Caki2 (cell line): ENCODE data around the gene CCIN. TPM values are rescaled to one million over a fixed set of nuclear protein-coding genes. Genes with fewer than 3 reads are reported as not detected.
"Not testable (repeated sequence)": the region's sequence is repeated elsewhere in the genome, so short reads cannot be mapped to it uniquely, and the experiment has no call there.

Experiments
- DNase-seq: peaks from one replicate; pipeline ENCODE4 v3.0.0-alpha.2; 2015; ENCODE audit warnings: low read depth
- in situ Hi-C: cut with HindIII; loops from 2 replicates; pipeline ENCODE4 v1.10.0; 2016; ENCODE audit warnings: low sequenced_read_pairs, low pct_unique_long_range_greater_than_20kb, mixed read lengths
- total RNA-seq: library from RNA; depleted of rRNA; stranded (reverse); fragments of >200 nt; shearing (Covaris generic); gene quantifications from 2 replicates; pipeline ENCODE4 v1.2.3, GENCODE V29; 2014; ENCODE audit warnings: low replicate concordance; rRNA removed

The CCIN gene
- total RNA-seq: not detected in 2 replicates

DNA sequence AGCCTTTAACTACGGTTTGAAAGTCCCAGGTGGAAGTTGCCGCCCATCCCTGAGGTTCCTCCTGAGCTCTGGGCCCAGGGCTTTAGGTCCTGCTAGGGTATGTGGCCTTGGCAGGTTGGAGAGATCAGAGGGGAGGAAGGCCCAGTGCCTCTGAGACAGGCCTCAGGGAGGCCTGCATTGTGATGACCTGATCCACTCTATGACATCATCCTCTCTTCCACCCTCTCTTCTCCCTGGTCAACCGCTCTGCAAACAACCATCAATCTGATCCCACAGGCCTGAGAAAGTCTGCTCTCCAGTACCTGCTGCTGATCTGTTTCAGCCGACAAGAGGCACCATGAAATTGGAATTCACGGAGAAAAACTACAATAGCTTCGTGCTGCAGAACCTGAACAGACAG is at the start of gene CCIN:
Gene CCIN (plus strand): TSS at position 223 of the 400 bp plus-strand sequence. CDS start 115 bp downstream, at position 338.
- DNase-seq: no peak
- in situ Hi-C loops: no loop called here

DNA sequence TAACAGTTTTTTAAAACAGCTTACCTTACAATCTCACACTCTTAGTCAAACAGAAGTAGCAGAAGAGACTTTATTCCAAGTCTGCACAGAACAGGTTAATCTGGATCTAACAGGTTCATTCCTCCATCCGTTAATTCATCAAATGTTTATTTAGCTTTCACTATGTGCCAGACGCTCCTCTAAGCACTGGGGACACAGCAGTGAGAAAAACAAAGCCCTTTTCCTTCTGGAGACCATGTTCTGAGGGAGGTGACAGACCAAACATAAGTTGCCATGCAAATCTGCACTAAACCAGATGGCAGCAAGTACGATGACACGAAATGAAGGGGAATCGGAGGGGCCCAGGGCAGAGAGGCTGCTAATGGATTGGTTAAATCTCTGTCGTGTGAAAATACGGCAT is 49.7 kb upstream of the CCIN start:
- DNase-seq: no peak
- in situ Hi-C loops: no loop called here

DNA sequence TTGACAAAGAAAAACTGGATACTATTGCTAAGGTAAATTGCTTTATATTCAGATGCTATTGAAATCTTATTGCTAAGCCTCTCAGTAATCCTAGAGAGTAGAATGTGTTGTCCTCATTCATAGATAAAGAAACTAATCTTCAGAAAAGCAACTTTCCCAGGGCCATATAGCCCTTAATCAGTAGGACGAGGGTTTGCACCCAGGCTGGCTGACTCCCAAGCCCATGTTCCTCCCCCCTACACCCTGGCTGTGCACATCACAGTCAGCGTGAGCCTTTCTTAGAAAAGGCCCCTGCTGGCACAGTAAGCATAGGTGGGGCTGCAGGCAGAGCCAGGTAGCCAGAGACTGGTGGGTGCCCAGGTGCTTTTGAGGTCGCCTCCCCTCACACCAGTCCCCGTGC is 48.5 kb upstream of the CCIN start:
- in situ Hi-C loops: no loop called here
- no peak for DNase-seq

DNA sequence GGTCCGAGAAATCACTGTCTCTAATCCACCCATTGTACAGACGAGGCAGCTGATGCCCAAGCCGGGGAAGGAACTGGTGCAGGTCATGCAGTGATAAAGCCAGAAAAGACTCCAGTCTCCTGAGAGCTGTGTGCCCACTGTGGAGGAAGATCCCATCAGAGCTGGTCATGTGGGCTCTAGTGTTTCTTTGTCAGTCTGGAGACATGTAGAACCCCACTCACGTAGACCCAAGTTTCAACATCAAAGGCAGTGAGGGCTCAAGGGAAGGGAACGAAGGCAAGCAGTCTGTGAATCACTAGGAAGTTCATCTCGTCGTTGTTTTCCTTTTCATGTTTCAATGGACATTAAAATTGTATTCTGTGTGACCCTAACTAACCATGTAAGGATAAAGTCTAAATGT is 47.2 kb upstream of the CCIN start:
- DNase-seq: no peak
- in situ Hi-C loops: no loop called here

DNA sequence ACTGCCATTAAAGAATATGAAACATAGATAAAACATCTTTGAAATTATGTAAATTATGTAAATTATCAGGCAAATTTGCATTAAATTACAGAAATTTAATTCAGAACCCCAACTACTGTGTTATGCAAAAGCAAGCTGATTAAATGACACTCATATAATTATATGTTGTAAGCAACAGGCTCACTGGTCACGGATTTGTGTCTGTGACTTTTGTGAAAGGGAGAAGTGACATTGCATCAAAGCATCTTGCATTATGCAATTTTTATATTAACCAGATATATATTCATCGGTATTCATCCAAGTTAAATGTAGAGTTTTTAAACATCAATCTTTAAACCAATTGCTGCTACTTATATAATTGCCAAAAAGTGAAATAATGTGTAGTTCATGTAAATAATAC is 45.7 kb upstream of the CCIN start:
- DNase-seq: no peak
- in situ Hi-C loops: no loop called here

DNA sequence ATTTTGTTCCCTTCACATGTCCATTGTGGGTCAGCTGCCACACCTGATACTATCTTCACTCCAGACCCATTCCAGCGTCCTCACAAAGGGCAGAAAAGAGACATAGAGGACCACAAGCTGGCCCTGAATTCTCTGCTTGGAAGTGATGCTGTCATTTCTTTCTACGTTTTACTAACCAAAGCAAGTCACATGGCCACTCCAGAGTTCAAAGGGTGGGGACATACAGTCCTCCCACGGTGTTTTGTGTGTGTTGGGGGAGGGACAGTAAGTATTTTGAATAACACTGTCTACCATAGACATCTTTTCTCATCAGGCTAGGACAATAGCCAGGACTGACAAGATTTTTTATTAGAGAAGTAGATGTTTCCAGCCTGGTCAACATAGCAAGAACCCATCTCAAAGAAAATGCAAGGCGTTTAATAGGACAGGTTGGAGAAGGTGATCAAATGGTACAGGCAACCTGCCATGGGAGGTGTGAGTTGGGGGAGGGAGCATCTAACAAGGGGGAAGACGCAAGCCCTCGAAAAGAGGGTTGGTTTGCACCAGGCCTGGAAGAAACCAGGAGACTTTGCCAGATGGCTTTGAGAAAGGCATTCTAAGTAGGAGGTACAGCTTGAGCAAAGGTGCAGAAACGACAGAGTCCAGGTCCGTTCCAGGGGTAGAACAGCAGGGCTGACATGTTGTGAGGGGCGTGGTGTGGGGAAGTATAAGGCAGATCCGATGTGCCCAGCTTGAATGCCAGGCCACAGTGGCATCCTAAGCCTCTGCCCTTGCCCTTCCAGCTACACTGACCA is 43.9 kb upstream of the CCIN start:
- no peak for DNase-seq
- in situ Hi-C loops: no loop called here

DNA sequence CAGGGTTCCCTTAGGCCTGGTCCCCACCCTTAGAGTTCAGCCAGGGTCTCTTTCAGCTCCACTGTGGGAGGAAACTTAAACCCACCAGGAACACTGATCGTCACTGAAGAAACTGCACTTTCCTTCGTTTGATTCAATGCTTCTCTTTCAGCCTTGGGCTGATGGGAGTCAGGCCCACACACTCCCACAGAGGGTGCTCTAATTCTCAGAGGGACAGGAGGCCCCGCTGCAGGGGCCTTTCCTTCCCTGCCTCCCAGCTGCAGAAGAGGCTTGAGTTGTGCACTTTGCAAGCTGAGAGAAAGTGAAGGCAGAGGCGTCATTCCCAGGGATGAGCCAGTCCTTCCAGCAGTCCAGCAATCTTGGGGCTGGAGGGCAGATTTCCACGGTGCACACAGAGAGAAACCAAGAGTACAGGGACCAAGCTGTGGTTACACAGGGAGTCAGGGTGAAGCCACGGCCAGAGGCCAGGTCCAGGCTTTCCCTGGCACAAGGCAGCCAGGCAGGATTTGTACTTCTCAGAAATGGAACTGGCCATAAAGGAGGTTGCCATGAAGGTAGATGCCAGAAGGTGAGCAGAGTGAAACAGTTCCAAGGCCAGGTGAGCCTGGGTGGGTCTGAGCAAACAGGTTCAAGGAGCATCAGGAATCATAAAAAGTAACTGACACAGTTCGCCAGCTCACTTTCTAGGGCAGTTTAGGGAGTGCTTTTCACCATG is 43.0 kb upstream of the CCIN start:
- in situ Hi-C loops: no loop called here

DNA sequence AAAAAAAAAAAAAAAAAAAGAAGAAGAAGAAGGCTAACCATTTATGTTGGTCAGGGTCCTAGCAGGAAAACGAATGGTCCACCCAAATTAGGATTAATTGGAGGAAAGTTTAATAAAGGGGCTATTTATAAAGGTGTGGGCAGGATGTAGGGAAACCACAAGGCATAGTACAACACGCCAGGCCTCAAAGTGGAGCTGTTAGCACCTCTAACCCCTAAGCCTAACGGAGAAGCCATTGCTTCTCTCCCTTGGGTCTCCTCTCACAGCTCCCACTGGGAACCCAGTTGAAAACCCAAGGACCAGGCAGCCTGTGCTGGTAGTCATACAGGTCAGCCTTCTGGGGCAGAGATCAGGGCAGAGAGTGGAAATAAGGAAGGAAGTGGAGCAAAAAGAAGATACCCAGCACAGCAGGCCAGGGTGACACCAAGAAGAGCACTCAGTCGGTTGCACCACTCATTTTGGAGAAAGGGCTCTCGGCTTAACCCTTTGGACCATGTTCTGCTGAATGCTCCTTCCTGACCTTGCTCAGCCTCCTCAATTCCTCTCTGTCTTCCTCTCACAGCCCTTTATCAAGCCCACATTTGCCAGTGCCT is 41.4 kb upstream of the CCIN start:
- no peak for DNase-seq
- in situ Hi-C loops: no loop called here

More for the DNA sequence above, 43.0 kb upstream of the CCIN start:
- DNase-seq: no peak

DNA sequence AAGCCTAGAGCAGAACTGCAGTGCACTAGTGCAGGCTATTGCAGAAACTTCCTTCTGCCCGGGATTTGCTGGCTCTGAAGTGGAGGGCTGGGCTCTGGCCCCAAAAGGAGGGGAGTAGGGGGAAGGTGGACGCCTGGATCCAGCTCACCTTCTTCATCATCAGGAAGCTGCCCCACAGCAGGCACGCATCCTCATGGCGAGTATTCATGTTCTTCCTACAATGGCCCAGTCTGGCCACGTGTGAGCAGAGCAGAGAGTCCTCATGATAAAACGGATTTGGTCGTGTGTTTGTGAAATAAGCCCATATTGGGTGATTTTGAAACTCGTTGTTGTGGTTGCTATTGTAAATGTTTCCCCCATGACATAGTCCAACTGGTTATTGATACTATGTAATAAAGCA is 40.8 kb upstream of the CCIN start:
- no peak for DNase-seq
- in situ Hi-C loops: no loop called here

DNA sequence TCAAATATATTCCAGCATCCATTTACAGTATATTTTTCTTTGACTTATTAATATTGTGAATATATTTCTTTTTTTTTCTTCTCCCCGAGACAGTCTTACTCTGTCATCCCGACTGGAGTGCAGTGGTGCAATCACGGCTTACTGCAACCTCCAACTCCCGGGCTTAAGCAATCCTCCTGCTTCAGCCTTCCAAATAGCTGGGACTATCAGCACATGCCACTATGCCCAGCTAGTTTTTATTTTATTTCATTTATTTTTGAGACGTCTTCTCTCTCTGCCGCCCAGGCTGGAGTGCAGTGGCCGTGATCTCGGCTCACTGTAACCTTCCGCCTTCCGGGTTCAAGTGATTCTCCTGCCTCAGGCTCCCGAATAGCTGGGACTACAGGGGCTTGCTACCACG is 40.0 kb upstream of the CCIN start:
- DNase-seq: no peak
- in situ Hi-C loops: no loop called here

DNA sequence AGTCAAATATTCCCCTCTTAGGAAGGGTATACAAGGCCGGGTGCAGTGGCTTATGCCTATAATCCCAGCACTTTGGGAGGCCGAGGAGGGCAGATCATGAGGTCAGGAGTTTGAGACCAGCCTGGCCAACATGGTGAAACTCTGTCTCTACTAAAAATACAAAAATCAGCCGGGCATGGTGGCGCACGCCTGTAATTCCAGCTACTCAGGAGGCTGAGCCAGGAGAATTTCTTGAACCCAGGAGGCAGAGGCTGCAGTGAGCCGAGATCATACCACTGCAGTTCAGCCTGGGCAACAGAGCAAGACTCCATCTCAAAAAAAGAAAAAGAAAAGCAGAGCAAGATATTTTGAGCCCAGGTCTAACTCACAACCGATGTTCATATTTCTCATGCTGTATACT is 37.5 kb upstream of the CCIN start:
- in situ Hi-C loops, DNase-seq: not testable (repeated sequence)

DNA sequence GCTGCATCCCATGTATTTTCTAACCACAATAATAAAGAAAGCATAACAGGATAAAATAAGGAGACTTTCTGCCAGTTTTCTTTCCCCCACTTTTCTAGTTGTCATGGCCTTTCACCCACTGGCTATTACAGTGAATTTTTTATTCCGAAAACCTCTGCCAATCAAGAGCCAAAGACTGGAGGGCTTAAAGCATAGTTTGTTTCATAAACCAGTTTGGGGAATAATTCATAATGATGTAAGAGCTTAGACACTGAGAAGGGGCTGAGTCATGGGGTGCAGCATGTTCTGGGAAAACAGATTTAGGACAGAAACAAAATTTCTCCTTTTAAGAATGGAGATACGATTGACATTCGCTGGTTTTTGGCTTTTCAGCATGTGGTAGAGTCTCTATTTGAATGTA is 37.1 kb upstream of the CCIN start:
- no peak for DNase-seq
- in situ Hi-C loops: no loop called here

DNA sequence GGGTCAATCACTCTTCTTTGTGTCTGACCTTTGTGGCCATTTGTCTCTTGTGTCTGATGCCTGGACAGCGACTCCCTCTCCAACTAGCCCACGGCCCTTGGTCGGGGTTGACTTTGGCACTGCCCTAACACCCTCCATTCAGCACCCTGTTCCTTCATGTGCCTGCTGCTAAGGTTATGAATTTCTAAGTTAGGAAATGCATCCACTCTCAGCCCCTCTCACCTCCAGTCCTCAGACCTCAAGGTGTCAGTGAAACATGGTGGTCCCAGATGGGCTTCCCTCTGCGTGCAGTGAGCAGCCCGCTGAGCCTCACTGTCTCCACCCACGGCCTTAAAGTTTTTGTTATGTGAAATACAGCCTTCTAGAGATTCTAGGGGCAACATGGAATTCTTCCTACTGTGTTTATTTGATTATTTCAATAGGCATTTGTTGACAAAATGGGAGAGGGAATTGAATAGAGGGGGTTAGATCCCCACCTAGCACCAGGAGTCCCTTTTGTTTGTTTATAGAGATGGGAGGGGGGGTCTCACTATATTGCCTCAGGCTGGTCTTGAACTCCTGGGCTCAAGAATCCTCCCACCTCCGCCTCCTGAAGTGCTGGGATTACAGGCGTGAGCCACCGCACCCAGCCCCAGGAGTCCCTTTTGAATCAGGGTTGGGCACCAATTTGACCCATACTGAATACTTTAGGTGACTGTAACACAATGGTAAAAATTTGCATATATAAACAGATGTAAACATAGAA is 34.3 kb upstream of the CCIN start:
- in situ Hi-C loops: no loop called here
- no peak for DNase-seq

DNA sequence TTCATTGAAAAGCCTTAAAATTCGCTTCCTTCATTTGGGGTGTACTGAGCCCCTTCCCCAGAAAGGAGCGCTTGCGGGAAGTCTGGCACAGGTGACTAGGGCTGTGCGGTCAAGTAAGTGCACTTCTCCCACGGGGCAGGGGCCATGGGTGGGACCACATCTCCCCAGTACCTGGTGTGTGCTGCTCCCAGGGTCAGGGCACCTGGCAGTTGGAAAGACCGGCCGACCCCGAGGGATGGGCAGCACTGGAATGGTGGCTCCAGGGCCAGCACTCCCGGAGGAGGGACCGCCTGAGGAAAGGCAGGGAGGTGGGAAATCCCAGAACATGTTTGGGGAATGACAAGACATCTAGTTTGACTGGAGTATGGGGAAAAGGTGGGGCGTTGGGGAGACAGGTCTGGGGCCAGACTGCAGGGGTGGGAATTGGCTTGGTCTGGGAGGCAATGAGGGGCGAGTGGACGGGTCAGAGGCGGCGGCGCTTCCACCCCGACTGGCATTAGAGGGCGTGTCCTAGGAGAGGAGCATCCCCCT is 33.4 kb upstream of the CCIN start:
- in situ Hi-C loops: no loop called here
- DNase-seq: no peak

DNA sequence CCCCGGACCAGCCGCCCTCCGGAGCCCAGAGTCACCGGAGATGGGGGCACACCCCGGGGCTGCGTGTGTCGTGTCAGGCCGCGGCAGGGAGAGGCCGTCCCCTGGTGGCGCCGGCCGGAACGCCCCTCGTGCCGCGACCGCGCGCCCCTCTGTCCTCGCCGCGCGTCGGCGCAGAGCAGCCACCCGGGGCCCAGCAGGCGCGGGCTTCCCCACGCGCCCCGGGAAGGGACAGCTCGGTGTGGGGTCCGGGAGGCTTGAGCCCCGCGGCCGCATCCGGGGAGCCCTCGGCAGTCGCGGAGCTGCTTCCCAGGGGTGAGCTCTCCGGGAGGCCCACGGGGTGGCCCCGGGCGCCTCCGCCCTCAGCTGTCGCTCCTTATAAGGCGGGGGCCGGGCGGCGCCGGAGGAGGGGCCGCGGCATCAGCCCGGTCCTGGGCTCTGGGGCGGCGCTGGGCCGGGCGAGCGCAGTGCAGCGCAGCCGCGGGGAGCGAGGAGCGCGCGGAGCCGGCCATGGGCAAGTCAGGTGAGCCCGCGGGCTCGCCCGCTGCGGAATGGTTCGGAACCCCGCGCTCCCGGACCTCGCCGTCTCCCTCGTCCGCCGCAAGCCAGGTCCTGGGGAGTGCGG is 32.8 kb upstream of the CCIN start, which contains the start of gene GLIPR2:
Gene GLIPR2 (plus strand): TSS at position 462 of the 622 bp plus-strand sequence. CDS start 46 bp downstream, at position 508.
- in situ Hi-C loops: no loop called here
- DNase-seq: peak; percentile 63

DNA sequence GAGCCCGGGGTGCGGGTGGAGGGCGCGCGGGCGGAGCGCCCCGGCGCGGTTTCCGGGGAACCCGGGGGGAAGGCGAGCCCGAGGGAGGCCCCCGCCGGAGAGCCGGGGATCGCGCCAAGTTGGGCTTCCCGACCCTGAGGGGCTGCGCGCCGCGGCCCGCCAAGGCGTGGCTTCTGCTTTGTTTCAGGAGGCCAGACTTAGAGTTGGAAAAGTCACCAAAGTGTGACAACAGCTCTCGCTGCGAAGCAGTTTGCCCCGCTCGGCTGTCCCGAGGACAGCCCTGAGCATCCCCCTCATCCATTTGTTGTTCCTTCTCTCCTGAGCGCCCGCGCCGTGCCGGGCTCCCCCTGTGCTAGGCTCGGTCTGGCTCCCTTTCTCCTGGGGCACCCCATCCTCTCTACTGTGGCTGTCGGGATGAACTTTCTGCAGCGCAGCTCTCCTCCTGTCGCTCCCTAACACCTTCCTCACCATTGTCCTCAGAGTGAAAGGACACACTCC is 32.2 kb upstream of the CCIN start:
- in situ Hi-C loops: no loop called here
- no peak for DNase-seq

DNA sequence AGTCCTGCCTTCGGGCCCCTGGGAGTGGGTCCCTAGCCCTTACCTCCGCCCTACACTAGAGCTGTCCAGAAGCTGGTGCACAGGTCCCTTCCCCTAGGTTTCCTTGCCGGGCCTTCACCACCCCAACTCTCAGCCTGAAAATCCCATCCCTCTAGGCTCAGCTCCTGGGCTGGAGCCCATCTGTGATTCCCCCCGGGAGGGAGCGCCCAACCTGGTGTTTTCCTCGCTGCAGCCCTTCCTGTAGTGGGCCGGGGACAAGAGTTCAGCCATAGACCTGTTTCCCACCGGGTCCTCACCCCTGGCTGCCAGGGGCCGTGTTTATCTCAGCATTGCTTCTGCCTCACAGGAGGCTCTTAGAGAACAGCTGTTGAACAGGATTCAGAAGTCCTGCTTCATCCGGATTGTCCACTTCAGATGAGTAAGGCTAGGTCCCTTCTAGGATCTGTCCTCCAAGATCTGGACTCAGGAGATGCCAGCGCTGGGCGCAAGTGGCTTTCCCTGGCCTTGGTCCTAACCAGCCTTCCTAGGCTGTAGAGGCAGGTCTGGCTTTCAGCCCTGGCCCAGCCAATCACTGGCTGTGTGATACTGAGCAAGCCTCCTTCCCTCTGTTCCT is 31.7 kb upstream of the CCIN start:
- in situ Hi-C loops: no loop called here
- no peak for DNase-seq
